Ishikawa (cell line): ENCODE results near the gene RPS6KA2.

ENCODE experiments used
- CEBPB ChIP-seq: IDR thresholded peaks from 2 replicates; pipeline ENCODE4 v1.6.1; 2012
- CREB1 ChIP-seq: IDR thresholded peaks from 2 replicates; pipeline ENCODE4 v1.6.1; 2012; ENCODE audit warnings: low read depth
- EGR1 ChIP-seq: IDR thresholded peaks from 2 replicates; pipeline ENCODE4 v1.6.1; 2012
- EP300 ChIP-seq: IDR thresholded peaks from 2 replicates; pipeline ENCODE4 v1.6.1; 2012; ENCODE audit warnings: borderline replicate concordance
- FOXM1 ChIP-seq: IDR thresholded peaks from 2 replicates; pipeline ENCODE4 v1.6.1; 2012; ENCODE audit warnings: low read depth, borderline replicate concordance
- NFIC ChIP-seq: IDR thresholded peaks from 2 replicates; pipeline ENCODE4 v1.6.1; 2012
- RAD21 ChIP-seq: IDR thresholded peaks from 2 replicates; pipeline ENCODE4 v1.6.1; 2012; ENCODE audit warnings: low read depth
- TAF1 ChIP-seq: IDR thresholded peaks from 2 replicates; pipeline ENCODE4 v1.6.1; 2012; ENCODE audit warnings: low read depth, mild to moderate bottlenecking
- TCF12 ChIP-seq: IDR thresholded peaks from 2 replicates; pipeline ENCODE4 v1.6.1; 2012; ENCODE audit warnings: low read depth
- TEAD4 ChIP-seq: IDR thresholded peaks from 2 replicates; pipeline ENCODE4 v1.6.1; 2012
- YY1 ChIP-seq: IDR thresholded peaks from 2 replicates; pipeline ENCODE4 v1.6.1; 2012; ENCODE audit warnings: low read depth
- ZBTB7A ChIP-seq: IDR thresholded peaks from 2 replicates; pipeline ENCODE4 v1.6.1; 2012; ENCODE audit warnings: low read depth
- TF ChIP-seq, protein P1 (sequence below): IDR thresholded peaks from 2 replicates; pipeline ENCODE4 v1.6.1; 2012
- TF ChIP-seq, protein P2 (sequence below): IDR thresholded peaks from 2 replicates; pipeline ENCODE4 v1.6.1; 2012
- TF ChIP-seq, protein P3 (sequence below): IDR thresholded peaks from 2 replicates; pipeline ENCODE4 v1.6.1; 2012; ENCODE audit warnings: low read depth, mild to moderate bottlenecking

RPS6KA2 gene

DNA sequence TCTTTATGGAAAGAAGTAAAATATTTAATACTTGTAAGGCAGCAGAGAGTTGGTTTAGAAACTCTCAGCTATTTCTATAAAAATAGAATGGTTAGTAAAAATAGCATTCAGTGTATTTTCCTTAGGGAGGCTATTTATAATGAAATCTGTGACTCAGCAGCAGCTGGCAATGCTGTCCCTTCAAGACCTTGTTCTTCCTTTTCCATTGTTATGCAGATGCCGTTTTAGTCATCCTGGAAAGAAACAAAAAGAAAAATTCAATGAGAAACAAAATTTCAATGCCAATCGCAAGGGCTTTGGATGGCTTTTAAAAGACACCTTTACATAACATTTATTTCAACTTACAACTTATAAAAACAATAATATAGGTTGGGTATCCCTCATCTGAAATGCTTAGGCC lies 261.8 kb downstream of the RPS6KA2 start:
- TF ChIP-seq TAF1, result no peak
- no peak for TF ChIP-seq RAD21
- TF ChIP-seq ZBTB7A, result no peak
- no peak for TF ChIP-seq TCF12
- TF ChIP-seq EP300, result no peak
- no peak for TF ChIP-seq YY1
- TF ChIP-seq, protein P1, sequence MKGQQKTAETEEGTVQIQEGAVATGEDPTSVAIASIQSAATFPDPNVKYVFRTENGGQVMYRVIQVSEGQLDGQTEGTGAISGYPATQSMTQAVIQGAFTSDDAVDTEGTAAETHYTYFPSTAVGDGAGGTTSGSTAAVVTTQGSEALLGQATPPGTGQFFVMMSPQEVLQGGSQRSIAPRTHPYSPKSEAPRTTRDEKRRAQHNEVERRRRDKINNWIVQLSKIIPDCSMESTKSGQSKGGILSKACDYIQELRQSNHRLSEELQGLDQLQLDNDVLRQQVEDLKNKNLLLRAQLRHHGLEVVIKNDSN, result no peak
- TF ChIP-seq CEBPB, result no peak
- TF ChIP-seq CREB1, result no peak
- no peak for TF ChIP-seq FOXM1
- TF ChIP-seq, protein P2, sequence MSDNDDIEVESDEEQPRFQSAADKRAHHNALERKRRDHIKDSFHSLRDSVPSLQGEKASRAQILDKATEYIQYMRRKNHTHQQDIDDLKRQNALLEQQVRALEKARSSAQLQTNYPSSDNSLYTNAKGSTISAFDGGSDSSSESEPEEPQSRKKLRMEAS, result no peak
- TF ChIP-seq TEAD4, result no peak
- TF ChIP-seq EGR1, result no peak
- TF ChIP-seq, protein P3, sequence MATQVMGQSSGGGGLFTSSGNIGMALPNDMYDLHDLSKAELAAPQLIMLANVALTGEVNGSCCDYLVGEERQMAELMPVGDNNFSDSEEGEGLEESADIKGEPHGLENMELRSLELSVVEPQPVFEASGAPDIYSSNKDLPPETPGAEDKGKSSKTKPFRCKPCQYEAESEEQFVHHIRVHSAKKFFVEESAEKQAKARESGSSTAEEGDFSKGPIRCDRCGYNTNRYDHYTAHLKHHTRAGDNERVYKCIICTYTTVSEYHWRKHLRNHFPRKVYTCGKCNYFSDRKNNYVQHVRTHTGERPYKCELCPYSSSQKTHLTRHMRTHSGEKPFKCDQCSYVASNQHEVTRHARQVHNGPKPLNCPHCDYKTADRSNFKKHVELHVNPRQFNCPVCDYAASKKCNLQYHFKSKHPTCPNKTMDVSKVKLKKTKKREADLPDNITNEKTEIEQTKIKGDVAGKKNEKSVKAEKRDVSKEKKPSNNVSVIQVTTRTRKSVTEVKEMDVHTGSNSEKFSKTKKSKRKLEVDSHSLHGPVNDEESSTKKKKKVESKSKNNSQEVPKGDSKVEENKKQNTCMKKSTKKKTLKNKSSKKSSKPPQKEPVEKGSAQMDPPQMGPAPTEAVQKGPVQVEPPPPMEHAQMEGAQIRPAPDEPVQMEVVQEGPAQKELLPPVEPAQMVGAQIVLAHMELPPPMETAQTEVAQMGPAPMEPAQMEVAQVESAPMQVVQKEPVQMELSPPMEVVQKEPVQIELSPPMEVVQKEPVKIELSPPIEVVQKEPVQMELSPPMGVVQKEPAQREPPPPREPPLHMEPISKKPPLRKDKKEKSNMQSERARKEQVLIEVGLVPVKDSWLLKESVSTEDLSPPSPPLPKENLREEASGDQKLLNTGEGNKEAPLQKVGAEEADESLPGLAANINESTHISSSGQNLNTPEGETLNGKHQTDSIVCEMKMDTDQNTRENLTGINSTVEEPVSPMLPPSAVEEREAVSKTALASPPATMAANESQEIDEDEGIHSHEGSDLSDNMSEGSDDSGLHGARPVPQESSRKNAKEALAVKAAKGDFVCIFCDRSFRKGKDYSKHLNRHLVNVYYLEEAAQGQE, result no peak
- TF ChIP-seq NFIC, result no peak

DNA sequence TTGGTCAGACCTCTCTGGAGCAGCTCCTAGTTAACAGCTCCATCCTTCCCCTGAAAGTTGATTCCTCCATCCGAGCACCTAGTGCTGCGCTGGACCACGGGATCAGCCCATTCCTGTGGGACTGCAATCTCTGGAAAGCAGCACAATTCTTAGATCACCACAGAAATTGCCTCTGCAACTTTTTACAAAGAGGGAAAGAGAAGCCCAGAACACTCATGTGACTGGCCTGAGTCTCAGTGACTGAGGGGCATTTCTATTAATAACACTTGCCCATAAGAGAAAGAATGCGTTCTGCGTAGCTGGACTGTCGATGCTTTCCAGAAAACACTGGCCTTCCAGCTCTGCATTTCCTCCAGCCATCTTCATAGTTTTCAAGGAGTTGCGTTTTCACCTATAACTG lies 262.6 kb downstream of the RPS6KA2 start:
- TF ChIP-seq YY1, result no peak

DNA sequence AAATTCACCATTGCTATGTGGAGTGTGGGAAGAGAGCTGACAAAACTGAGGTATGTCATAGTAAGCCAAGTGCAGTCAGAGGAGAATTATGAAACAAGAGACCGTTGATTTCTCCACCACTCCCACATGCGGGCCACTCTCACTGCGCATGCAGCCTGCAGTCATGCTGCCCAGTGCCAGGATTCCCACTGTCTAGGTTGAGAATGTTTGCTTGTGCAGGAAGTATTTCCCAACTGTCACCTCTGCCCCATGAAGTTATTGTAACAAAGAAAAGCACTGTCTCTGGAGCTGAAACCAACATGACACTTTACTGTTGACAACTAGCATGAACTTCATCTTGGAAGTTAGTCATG lies 266.0 kb downstream of the RPS6KA2 start:
- no peak for TF ChIP-seq TEAD4
- no peak for TF ChIP-seq ZBTB7A
- TF ChIP-seq TAF1, result no peak
- TF ChIP-seq, protein P1, result no peak
- TF ChIP-seq CREB1, result no peak
- no peak for TF ChIP-seq FOXM1
- no peak for TF ChIP-seq TCF12
- TF ChIP-seq NFIC, result no peak
- TF ChIP-seq, protein P3, result no peak
- TF ChIP-seq EGR1, result no peak
- no peak for TF ChIP-seq CEBPB

DNA sequence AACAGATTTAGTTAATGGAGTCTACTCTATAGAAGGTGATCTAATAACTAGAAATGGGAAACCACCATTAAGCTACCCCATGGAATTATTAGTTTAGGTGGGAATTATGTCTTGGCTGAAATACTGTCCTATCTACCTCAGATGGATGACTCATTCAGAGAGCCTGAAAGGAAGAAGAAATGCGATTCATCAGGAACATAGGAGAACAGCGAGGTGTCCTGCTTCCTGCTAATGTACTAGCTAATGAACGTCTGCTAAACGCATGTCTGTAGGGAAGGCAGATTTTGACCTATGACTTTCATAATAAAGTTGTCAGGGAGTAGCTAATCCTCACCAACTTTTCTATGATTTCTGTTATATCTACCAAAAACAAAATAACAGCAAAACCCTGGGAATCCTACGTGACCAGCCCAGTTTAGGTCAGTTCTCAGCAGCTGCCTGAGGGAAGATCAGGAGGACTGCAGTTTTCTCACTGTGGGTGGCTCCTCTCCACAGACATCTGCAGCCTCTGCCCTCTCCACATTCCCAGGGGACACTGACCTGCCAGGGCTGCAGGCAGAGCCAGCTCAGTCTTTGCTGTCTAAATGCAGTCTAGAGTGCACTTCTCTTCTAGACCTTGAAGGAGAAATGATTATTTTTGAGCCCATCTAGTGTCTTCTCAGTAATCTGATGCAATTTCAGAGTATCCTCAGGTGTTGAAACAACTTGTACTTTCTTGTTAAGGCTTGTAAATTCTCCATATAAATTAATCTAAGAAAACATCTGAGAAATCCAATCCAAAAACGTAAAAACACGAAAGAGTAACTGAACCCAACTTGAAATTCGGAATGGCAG lies 266.6 kb downstream of the RPS6KA2 start:
- TF ChIP-seq, protein P1, result no peak
- TF ChIP-seq TAF1 (no peak), CEBPB (no peak), ZBTB7A (no peak), RAD21 (no peak), EP300 (no peak), EGR1 (no peak), TCF12 (no peak), TEAD4 (no peak), NFIC (no peak), FOXM1 (no peak), YY1 (no peak), CREB1 (no peak)
- TF ChIP-seq, protein P2, result no peak
- TF ChIP-seq, protein P3, result no peak
